Thyroid gland (tissue), 4 donors: ENCODE results near the gene AADACL4. TPM values are rescaled to one million over a fixed set of nuclear protein-coding genes. Genes with fewer than 3 reads are reported as not detected.
"Not testable (repeated sequence)": the region's sequence is repeated elsewhere in the genome, so short reads cannot be mapped to it uniquely, and the experiment has no call there.

Experiments used
- DNase-seq, 2 donors: peaks; one replicate each; pipeline ENCODE4 v3.0.0-alpha.2; 2019
- H3K27ac ChIP-seq, 3 donors: fragments of 200-600 bp; sonication (generic); 1 replicate in 2 of 3; 2 replicates in 1 of 3; pipeline ENCODE4 v1.5.1; 2016 to 2019; ENCODE audit warnings: mild to moderate bottlenecking in 1 of 3, moderate library complexity in 1 of 3
- H3K27me3 ChIP-seq: fragments of 200-600 bp; sonication (generic); one replicate; pipeline ENCODE4 v1.5.1; 2019
- H3K36me3 ChIP-seq, 2 donors: fragments of 200-600 bp; sonication (generic); one replicate each; pipeline ENCODE4 v1.5.1; 2016 to 2019
- H3K4me1 ChIP-seq, 2 donors: fragments of 200-600 bp; sonication (generic); one replicate each; pipeline ENCODE4 v1.5.1; 2017 to 2019
- H3K4me3 ChIP-seq, 3 donors: fragments of 200-600 bp; sonication (generic); replicated peaks in 1 of 3; 1 replicate in 2 of 3; 2 replicates in 1 of 3; pipeline ENCODE4 v1.5.1; 2016; ENCODE audit warnings: mild to moderate bottlenecking in 1 of 3
- H3K9me3 ChIP-seq: fragments of 200-600 bp; sonication (generic); one replicate; pipeline ENCODE4 v1.5.1; 2017
- POLR2A ChIP-seq, 2 donors: fragments of 450-650 bp; IDR thresholded peaks; one replicate each; pipeline ENCODE4 v1.6.1; 2017; ENCODE audit warnings: antibody characterized with exemption in 2 of 2, mild to moderate bottlenecking in 2 of 2, moderate library complexity in 1 of 2
- WGBS, 2 donors: methylation state at CpG; one replicate each; pipeline ENCODE4 v1.1.5; 2017; 5-methylcytosine and 5-hydroxymethylcytosine counted together
- intact Hi-C: fragments of 100-400 bp; cut with DNase I; formaldehyde crosslinking; loops from one replicate; pipeline ENCODE4 v1.15.1; 2023
- total RNA-seq, 4 donors: library from RNA; depleted of rRNA; stranded (reverse); fragments of >200 nt; gene quantifications; one replicate each; pipeline ENCODE4 v1.2.3, GENCODE V29; 2016
- TF ChIP-seq, protein P1 (sequence below), 6 experiments: fragments of 200-600 bp in 3 of 6; fragments of 450-650 bp in 3 of 6; sonication (generic) in 3 of 6; IDR thresholded peaks; one replicate each; pipeline ENCODE4 v1.5.1; 2016 to 2019; ENCODE audit warnings: antibody characterized with exemption in 6 of 6, mild to moderate bottlenecking in 2 of 6, inconsistent platforms in 1 of 6, moderate library complexity in 1 of 6

Gene AADACL4
- total RNA-seq, 4 donors from 2014 or later = not detected

DNA sequence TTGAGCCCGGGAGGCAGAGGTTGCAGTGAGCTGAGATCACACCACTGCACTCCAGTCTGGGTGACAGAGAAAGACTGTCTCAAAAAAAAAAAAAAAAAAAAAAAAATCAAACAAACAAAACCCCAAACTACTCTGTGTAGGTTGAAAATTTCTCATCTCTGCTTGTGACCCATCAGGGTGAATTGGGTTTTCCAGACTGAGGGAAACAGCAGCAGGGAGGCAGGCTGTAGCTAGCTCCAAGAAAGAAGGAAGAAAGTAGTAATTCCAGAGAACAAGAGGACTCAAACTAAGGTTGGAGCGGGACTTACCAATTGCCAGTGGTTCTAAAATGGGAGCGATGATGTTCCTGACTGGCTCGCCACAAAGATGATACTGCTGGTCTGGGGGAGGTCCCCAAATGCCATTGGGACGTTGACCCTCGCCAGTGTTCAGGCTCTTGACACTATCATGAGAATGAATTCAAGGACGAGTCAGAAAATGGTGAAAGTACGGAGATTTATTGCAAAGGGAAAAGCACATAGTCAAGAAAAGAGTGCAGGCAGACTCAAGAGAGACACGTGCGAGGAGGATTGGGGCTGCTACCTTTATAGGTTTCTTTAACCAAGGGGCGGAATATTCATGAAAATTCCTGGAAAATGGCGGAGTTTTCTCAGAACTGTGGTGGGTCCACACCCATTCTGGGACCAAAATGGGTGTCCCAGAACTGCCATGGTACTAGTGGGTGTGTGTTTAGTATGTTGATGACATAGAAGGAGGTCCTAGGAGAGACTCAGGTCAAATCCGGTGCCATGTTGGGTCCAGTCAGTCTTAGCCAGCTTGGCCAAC, 13.4 kb downstream of the AADACL4 start:
- no peak for TF ChIP-seq POLR2A (IDR thresholded peaks at IDR 0.05)
- TF ChIP-seq, protein P1, sequence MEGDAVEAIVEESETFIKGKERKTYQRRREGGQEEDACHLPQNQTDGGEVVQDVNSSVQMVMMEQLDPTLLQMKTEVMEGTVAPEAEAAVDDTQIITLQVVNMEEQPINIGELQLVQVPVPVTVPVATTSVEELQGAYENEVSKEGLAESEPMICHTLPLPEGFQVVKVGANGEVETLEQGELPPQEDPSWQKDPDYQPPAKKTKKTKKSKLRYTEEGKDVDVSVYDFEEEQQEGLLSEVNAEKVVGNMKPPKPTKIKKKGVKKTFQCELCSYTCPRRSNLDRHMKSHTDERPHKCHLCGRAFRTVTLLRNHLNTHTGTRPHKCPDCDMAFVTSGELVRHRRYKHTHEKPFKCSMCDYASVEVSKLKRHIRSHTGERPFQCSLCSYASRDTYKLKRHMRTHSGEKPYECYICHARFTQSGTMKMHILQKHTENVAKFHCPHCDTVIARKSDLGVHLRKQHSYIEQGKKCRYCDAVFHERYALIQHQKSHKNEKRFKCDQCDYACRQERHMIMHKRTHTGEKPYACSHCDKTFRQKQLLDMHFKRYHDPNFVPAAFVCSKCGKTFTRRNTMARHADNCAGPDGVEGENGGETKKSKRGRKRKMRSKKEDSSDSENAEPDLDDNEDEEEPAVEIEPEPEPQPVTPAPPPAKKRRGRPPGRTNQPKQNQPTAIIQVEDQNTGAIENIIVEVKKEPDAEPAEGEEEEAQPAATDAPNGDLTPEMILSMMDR (IDR thresholded peaks at IDR 0.05) = no peak
- H3K27ac ChIP-seq = no peak overlapping the region
- no peaks in the 10 kb centered on the region for H3K4me1 ChIP-seq
- no peaks in the 10 kb centered on the region for H3K36me3 ChIP-seq
- no peaks in the 10 kb centered on the region for H3K9me3 ChIP-seq
- WGBS, 2 donors = 94 to 96% methylated on average over 13 of the region's 13 CpGs
- H3K27me3 ChIP-seq = no peaks in the 10 kb centered on the region
- no peak for DNase-seq
- no peak overlapping the region for H3K4me3 ChIP-seq
- intact Hi-C loops = loop anchor here (2.0 to 5.0 kb wide), 2 partner anchors 345 to 384 kb away; no protein-coding TSS in a partner anchor

DNA sequence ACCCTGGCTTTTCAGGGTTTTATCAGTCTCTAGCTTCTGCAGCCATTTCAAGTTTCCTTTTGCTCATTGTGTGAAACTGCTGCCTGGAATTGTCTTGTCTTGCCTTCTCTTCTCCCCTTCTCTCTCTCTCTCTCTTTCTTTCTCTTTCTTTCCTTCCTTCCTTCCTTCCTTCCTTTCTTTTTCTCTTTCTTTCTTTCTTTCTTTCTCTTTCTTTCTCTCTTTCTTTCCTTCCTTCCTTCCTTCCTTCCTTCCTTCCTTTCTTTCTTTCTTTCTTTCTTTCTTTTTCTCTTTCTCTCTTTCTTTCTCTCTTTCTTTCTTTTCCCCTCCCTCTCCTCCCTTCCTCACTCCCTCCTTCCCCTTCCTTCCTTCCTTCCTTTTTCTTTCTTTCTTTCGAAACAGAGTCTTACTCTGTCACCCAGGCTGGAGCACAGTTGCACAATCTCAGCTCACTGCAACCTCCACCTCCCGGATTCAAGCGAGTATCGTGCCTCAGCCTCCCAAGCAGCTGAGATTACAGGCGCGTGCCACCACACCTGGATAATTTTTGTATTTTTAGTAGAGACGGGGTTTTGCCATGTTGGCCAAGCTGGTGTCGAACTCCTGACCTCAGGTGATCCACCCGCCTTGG, 14.1 kb downstream of the AADACL4 start:
- DNase-seq, H3K27me3 ChIP-seq, H3K4me3 ChIP-seq, H3K36me3 ChIP-seq, H3K9me3 ChIP-seq, H3K27ac ChIP-seq, H3K4me1 ChIP-seq: not testable (repeated sequence)
- intact Hi-C loops = loop anchor here (2.0 to 5.0 kb wide), 2 partner anchors 346 to 385 kb away; no protein-coding TSS in a partner anchor
- 87 to 94% methylated on average over 9 of the region's 9 CpGs for WGBS, 2 donors

DNA sequence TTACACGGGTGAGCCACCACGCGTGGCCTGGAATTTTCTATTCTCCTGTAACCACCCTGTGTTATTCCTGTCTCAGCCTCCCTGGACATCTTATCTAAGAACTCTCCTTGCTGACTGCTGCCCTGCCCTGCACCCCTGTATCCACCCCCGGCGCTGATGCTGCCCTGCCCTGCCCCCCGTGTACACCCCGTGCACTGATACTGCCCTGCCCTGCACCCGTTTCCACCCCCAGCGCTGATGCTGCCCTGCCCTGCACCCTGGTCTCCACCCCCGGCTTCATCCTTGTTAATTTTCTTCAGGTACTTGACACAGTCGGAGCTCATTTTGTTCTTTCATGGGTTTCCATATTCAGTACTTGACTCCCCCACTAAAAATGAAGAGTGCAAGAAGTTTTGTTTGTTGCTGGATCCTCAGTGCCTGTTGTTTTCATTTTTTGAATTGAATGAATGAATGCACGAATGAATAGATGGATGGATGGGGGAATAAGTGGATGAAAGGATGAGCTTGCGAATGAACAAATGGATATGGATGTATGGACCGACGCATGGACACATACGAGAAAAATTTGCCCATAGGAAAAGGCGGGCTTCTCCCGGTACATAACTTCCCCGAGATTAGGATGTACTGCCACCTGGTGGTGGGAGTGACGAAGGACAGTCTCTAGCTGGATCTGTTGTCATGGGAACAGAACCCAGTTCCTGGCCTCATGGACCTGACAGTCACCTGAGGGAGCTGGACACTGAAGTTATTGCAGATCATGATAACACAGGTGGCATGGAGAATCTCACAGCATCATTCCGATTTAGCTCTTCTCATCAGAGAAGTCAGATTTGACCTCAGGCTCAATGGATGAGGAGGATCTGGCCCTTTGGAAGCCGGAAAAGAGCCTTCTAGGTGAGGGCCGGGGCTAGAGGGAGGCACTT, 14.9 kb downstream of the AADACL4 start:
- Histone ChIP-seq H3K36me3 (no peaks in the 10 kb centered on the region), H3K4me1 (no peaks in the 10 kb centered on the region), H3K4me3 (no peak overlapping the region), H3K27ac (no peak overlapping the region), H3K9me3 (no peaks in the 10 kb centered on the region), H3K27me3 (no peaks in the 10 kb centered on the region)
- intact Hi-C loops = loop anchor here (5.0 kb wide), 1 partner anchor 346 kb away; no protein-coding TSS in a partner anchor
- 43 to 45% methylated on average over 23 of the region's 23 CpGs for WGBS, 2 donors
- DNase-seq = peak; percentile 69 to 73
- TF ChIP-seq, protein P1 (IDR thresholded peaks at IDR 0.05) = peak; percentile 87 to 99 (median 93)
- TF ChIP-seq POLR2A (IDR thresholded peaks at IDR 0.05) = no peak

DNA sequence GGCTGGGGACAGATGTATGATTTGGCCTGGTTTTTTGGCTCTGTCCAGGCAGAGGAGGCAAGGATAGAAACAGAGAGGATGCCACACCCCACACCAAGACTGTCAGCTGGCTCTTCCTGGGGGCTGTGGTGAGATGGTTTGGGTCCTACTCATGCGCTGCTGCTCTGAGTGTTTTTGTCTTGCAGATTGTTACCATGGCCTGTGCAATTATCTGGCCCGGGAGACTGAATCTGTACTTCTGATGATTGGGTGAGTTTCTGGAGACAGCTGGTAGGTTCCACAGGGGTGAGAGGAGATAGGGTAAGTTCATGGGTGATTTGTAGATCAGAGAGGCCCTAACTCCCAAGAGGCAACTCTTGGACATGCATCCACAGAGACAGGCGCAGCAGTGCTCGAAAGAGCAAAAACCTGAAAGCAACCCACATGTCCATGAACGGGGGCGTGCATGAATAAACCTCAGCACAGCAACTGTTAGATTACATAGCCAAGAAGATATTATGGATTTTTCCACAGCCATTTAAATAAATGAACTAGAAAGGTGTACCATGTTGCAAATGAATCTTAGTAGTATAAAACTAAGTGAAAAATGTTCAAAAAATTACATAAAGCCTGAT, 17.8 kb downstream of the AADACL4 start:
- H3K4me3 ChIP-seq = no peak overlapping the region
- H3K9me3 ChIP-seq = no peaks in the 10 kb centered on the region
- WGBS, 2 donors = 67 to 80% methylated on average over 6 of the region's 6 CpGs
- TF ChIP-seq, protein P1 (IDR thresholded peaks at IDR 0.05) = no peak
- no peak for TF ChIP-seq POLR2A (IDR thresholded peaks at IDR 0.05)
- no peaks in the 10 kb centered on the region for H3K36me3 ChIP-seq
- H3K4me1 ChIP-seq = no peaks in the 10 kb centered on the region
- DNase-seq = no peak
- no peaks in the 10 kb centered on the region for H3K27me3 ChIP-seq
- no peak overlapping the region for H3K27ac ChIP-seq
- intact Hi-C loops = loop anchor here (10.0 kb wide), 1 partner anchor 537 kb away; no protein-coding TSS in a partner anchor

DNA sequence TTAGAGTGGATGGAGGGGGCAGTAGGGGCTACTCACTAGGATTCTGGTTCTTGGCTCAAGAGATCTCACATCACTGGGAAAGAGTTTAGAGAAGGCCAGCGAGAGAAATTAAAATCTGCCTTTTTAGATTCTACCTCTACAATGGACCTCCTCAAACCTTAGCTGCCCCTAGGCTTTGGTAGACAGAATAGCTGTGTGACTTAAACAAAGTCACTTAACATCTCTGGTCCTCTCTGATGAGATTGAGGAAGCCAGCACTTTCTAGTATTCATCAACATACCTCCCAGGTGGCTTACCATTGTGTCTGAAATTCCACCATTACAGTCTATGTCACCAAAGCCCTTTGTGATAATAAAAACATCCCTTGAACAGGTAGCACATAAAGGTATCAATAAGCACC, 18.7 kb downstream of the AADACL4 start:
- H3K9me3 ChIP-seq = no peaks in the 10 kb centered on the region
- intact Hi-C loops = loop anchor here (10.0 kb wide), 1 partner anchor 538 kb away; no protein-coding TSS in a partner anchor
- 88 to 100% methylated on average over 1 of the region's 1 CpG for WGBS, 2 donors
- H3K27ac ChIP-seq = no peak overlapping the region
- H3K27me3 ChIP-seq = no peaks in the 10 kb centered on the region
- H3K4me3 ChIP-seq = no peak overlapping the region
- DNase-seq = no peak
- TF ChIP-seq, protein P1 (IDR thresholded peaks at IDR 0.05) = no peak
- no peak for TF ChIP-seq POLR2A (IDR thresholded peaks at IDR 0.05)
- no peaks in the 10 kb centered on the region for H3K4me1 ChIP-seq
- H3K36me3 ChIP-seq = no peaks in the 10 kb centered on the region
